22Rv1 (cell line): Measurements from ENCODE around the gene DUSP22.

Source experiments
- ZFX ChIP-seq: fragments of 450-650 bp; IDR thresholded peaks from 2 replicates; pipeline ENCODE4 v1.6.1; 2017; ENCODE audit warnings: antibody characterized with exemption, borderline replicate concordance
- TF ChIP-seq, protein P1 (sequence below): fragments of 450-650 bp; IDR thresholded peaks from 2 replicates; pipeline ENCODE4 v1.5.1; 2017; ENCODE audit warnings: mild to moderate bottlenecking

- TF ChIP-seq, protein P1, sequence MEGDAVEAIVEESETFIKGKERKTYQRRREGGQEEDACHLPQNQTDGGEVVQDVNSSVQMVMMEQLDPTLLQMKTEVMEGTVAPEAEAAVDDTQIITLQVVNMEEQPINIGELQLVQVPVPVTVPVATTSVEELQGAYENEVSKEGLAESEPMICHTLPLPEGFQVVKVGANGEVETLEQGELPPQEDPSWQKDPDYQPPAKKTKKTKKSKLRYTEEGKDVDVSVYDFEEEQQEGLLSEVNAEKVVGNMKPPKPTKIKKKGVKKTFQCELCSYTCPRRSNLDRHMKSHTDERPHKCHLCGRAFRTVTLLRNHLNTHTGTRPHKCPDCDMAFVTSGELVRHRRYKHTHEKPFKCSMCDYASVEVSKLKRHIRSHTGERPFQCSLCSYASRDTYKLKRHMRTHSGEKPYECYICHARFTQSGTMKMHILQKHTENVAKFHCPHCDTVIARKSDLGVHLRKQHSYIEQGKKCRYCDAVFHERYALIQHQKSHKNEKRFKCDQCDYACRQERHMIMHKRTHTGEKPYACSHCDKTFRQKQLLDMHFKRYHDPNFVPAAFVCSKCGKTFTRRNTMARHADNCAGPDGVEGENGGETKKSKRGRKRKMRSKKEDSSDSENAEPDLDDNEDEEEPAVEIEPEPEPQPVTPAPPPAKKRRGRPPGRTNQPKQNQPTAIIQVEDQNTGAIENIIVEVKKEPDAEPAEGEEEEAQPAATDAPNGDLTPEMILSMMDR = no peak
- no peak for TF ChIP-seq ZFX
These were observed 40.4 kb upstream of the DUSP22 start for GRCh38 chr6:251920-252319.
